HFF-Myc (cell line): Measurements from ENCODE around the gene CCL21.
"Not testable (repeated sequence)": the region's sequence is repeated elsewhere in the genome, so short reads cannot be mapped to it uniquely, and the experiment has no call there.

Experiments used
- DNase-seq: peaks from one replicate; pipeline ENCODE4 v3.0.0-alpha.2; 2011; ENCODE audit warnings: low read depth; ENCODE audit errors: extremely low read depth
- H3K4me3 ChIP-seq: replicated peaks from 2 replicates; pipeline ENCODE4 v1.5.1; 2011; ENCODE audit warnings: low read depth, mild to moderate bottlenecking, control low read depth, low read length
- TF ChIP-seq, protein P1 (sequence below): IDR thresholded peaks from 2 replicates; pipeline ENCODE4 v1.5.1; 2012; ENCODE audit warnings: mild to moderate bottlenecking, low read depth, low read length, control low read depth; ENCODE audit errors: missing control alignments

The CCL21 gene, protein sequence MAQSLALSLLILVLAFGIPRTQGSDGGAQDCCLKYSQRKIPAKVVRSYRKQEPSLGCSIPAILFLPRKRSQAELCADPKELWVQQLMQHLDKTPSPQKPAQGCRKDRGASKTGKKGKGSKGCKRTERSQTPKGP

DNA sequence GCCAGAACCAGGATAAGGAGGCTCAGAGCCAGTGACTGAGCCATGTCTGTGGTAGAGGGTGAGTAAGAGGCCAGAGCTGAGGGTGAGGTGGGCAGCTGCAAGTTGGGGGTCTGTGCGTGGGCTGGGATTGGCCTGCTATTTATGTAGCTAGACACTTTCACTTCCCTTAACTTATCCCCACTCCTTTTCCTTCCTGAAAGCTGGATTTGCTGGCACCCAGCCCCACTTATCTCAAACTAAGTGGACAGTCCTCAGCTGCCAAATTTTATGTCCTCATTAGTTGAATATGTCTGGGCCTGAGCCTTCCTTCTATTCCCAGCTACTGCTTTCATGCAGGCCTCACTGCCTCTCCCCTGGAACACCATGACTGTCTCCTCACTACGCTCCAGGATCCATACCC lies at the start of gene CCL21:
TSS of gene CCL21 (minus strand) at position 114 of the 400 bp plus-strand sequence. CDS start at position 44, 70 bp downstream.
- H3K4me3 ChIP-seq: no peak within 1 kb of the TSS
- no peak for DNase-seq
- TF ChIP-seq, protein P1, sequence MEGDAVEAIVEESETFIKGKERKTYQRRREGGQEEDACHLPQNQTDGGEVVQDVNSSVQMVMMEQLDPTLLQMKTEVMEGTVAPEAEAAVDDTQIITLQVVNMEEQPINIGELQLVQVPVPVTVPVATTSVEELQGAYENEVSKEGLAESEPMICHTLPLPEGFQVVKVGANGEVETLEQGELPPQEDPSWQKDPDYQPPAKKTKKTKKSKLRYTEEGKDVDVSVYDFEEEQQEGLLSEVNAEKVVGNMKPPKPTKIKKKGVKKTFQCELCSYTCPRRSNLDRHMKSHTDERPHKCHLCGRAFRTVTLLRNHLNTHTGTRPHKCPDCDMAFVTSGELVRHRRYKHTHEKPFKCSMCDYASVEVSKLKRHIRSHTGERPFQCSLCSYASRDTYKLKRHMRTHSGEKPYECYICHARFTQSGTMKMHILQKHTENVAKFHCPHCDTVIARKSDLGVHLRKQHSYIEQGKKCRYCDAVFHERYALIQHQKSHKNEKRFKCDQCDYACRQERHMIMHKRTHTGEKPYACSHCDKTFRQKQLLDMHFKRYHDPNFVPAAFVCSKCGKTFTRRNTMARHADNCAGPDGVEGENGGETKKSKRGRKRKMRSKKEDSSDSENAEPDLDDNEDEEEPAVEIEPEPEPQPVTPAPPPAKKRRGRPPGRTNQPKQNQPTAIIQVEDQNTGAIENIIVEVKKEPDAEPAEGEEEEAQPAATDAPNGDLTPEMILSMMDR: no peak

DNA sequence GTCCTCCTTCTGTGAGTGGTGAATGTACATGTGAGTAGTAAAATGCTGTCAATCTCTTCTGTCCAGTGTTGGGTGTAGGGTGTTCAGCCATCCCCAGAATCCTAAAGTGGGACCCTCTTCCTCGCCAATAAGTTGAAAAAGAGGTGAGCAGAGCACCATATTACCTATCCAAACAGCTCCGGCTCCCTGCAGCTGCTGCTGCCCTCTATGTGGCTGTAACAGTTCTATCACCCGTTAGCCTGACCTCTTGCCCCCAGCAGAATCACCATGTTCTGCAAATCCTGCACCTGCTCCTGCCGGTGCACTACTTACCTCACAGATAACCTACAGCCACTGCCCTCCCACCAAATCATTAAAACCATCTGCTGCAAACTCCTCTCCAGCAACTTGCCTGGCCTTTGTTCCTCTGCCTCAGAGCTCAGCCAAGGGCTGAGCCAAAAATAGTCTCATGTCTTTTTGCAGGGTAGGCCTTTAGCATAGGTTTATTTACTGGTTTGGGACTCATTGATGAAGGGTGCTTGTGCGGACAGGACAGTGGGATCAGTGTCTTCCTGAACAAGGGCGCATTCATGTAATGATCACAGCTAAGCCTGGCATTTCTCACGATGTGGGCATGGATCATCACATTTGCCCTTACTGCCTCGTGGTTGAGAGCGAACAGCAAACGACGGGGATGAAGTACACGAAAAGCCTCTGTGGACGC lies 49.6 kb upstream of the CCL21 start:
- no peak overlapping the region for H3K4me3 ChIP-seq
- DNase-seq: no peak
- TF ChIP-seq, protein P1: no peak

DNA sequence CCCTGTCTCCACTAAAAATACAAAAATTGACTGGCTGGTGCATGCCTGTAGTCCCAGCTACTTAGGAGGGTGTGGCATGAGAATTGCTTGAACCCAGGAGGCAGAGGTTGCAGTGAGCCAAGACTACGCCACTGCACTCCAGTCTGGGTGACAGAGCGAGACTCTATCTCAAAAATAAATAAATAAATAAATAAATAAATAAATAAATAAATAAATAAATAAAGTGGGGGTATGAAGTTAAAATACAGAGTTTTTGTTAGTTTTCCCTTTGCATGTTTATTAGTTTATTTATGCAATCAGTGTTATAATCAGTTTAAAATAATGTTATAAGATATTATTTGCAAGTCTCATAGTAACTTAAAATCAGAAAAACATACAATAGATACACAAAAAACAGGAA lies 40.4 kb upstream of the CCL21 start:
- not testable (repeated sequence) for H3K4me3 ChIP-seq, DNase-seq

DNA sequence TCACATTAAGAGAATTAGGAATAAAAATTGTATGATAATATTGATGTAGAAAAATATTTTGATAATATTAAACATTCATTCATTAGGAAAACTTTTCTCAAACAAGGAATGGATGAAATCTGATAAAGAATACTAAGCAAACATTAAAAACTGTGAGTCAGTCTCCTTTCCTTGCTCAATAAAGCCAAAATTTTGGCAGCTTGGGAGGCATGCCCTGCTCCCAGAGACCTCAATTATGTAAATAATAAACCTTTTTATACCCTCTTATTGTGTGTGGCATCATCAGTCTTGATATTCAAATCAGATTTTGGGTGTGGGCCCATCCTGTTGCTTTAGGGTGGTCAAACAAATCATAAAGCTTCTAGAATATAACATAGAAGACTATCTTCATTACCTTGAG lies 36.6 kb upstream of the CCL21 start:
- DNase-seq: no peak
- TF ChIP-seq, protein P1: no peak

DNA sequence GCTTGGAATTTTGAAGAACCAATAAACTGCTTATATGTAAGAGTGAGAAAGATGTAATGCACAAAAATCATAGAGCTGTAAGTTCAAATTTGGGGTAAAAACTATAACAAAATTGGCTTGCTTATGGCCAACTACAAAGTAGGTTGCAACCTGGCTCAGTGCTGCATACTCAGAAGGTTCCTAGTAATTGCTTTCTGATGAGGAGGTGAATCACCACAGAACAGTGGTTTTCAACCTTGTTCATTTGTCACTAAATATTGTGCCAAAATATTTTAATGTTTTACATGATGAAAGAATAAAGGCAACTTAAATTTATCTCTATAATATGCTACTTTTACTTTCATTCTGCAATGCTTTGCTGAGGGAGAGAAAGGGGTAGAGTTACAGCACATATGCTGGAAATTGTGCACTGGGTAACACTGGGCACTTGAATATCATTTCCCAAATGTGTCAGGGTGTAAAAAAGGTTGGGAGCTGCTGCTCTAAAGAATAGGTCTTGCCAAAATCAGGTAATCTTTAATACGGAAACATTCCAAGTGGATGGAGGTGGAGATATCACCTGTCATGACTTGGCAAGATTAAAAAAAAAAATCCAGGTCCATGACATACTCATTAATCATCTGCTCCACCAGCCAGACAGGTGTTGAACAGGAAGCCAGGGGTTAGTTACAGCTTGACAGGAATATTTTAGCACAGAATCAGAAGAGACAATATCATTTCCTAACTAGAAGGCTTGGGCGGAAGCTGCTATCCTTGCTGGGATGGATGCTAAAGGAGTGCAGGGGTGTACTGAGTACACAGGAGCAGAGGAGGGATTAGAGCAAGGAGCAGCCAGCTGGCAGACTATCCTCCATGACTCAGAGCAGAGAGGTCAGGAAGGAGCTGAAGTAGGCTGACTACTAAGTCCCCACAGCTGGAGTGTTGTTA lies 34.6 kb upstream of the CCL21 start:
- TF ChIP-seq, protein P1: no peak
- H3K4me3 ChIP-seq: no peak overlapping the region
- DNase-seq: peak; percentile 5

More for the DNA sequence above, 36.6 kb upstream of the CCL21 start:
- no peak overlapping the region for H3K4me3 ChIP-seq

DNA sequence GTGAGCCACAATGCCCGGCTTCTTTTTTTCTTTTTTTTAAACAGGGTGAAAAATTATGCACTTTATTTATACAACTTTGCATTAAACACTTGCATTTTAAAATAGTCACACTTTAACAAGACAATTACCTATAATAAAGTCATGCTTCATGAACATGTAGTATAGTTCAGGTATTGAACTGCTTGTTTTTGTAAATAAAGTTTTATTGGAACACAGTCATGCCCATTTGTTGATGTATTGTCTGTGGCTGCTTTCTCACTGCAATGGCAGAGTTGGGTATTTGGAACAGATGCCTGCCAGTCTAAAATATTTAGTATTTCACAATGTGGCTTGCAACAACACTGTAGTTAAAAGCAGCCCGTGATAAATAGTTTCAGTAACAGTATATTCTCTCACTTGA lies 32.8 kb upstream of the CCL21 start:
- no peak for DNase-seq
- TF ChIP-seq, protein P1: no peak
- no peak overlapping the region for H3K4me3 ChIP-seq

DNA sequence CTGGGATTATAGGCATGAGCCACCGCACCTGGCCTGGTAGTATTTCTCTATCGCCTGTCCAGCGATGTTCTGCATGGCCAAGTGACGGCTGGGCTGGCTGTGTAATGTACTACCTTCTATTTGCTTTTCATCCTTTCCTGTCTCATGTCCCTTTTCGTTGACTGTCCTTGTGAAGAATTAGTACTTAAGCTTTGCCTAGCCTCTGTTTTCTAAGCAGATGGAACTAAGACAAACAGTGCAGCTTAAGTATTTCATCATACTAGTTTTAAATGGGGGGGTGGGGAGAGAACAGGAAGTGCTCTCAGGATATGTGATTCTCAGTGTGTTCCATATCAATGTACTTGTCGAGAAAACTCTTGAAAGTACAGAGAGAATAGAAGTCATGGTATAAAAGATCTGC lies 31.7 kb upstream of the CCL21 start:
- TF ChIP-seq, protein P1: no peak
- DNase-seq: no peak
- no peak overlapping the region for H3K4me3 ChIP-seq

DNA sequence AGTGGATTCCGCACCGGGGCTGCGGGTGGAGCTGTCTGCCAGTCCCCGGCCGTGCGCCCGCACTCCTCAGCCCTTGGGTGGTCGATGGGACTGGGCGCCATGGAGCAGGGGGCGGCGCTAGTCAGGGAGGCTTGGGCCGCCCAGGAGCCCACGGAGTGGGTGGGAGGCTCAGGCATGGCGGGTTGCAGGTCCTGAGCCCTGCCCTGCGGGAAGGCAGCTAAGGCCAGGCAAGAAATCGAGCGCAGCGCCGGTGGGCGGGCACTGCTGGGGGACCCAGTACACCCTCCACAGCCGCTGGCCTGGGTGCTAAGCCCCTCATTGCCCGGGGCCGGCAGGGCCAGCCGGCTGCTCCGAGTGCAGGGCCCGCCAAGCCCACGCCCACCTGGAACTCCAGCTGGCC lies 30.2 kb upstream of the CCL21 start:
- not testable (repeated sequence) for DNase-seq, H3K4me3 ChIP-seq
